Neutrophil (primary cell): ENCODE data around the gene ADGRV1.

Experiments used
- H3K27ac ChIP-seq: fragments of 200-600 bp; sonication (generic); 2 replicates; pipeline ENCODE4 v1.5.1; 2016; ENCODE audit warnings: mild to moderate bottlenecking, moderate library complexity
- H3K27me3 ChIP-seq: fragments of 200-600 bp; sonication (generic); 2 replicates; pipeline ENCODE4 v1.6.0; 2016; ENCODE audit warnings: mild to moderate bottlenecking
- H3K36me3 ChIP-seq: fragments of 200-600 bp; sonication (generic); 2 replicates; pipeline ENCODE4 v1.5.1; 2017
- H3K4me1 ChIP-seq, 2 experiments: fragments of 200-600 bp in 1 of 2; sonication (generic) in 1 of 2; 1 replicate in 1 of 2; 2 replicates in 1 of 2; pipeline versions ENCODE4 v1.5.1 to v1.6.1; 2013 to 2016; ENCODE audit warnings: low read depth in 1 of 2, low read length in 1 of 2, mild to moderate bottlenecking in 1 of 2, moderate library complexity in 1 of 2; ENCODE audit not compliant: control insufficient read depth in 1 of 2, insufficient read depth in 1 of 2
- H3K4me3 ChIP-seq, 2 experiments: fragments of 200-600 bp in 1 of 2; sonication (generic) in 1 of 2; 1 replicate in 1 of 2; 2 replicates in 1 of 2; pipeline ENCODE4 v1.5.1; 2013 to 2016; ENCODE audit warnings: low read depth in 1 of 2, low read length in 1 of 2, mild to moderate bottlenecking in 1 of 2, moderate library complexity in 1 of 2
- H3K9me3 ChIP-seq: fragments of 200-600 bp; sonication (generic); 2 replicates; pipeline ENCODE4 v1.5.1; 2016
- CTCF ChIP-seq: fragments of 200-600 bp; sonication (generic); IDR thresholded peaks from 2 replicates; pipeline ENCODE4 v1.5.1; 2016; ENCODE audit warnings: antibody characterized with exemption

The ADGRV1 gene

GRCh38 chr5:90802474-90803317, 244.1 kb downstream of the ADGRV1 start:
- Histone ChIP-seq H3K27me3 (no peaks in the 10 kb centered on the region), H3K4me3 (no peak overlapping the region), H3K27ac (no peak overlapping the region), H3K36me3 (no peaks in the 10 kb centered on the region), H3K4me1 (no peaks in the 10 kb centered on the region), H3K9me3 (no peaks in the 10 kb centered on the region)
- no peak for TF ChIP-seq CTCF

- TF ChIP-seq CTCF = no peak
- Histone ChIP-seq H3K4me1 (no peaks in the 10 kb centered on the region), H3K9me3 (no peaks in the 10 kb centered on the region), H3K27me3 (no peaks in the 10 kb centered on the region), H3K4me3 (no peak overlapping the region), H3K27ac (no peak overlapping the region), H3K36me3 (no peaks in the 10 kb centered on the region)
Observed at GRCh38 chr5:90803381-90803780, 244.8 kb downstream of the ADGRV1 start.

GRCh38 chr5:90803876-90804275, 245.3 kb downstream of the ADGRV1 start:
- Histone ChIP-seq H3K27me3 (no peaks in the 10 kb centered on the region), H3K9me3 (no peaks in the 10 kb centered on the region), H3K4me3 (no peak overlapping the region), H3K27ac (no peak overlapping the region), H3K36me3 (no peaks in the 10 kb centered on the region), H3K4me1 (no peaks in the 10 kb centered on the region)
- no peak for TF ChIP-seq CTCF

GRCh38 chr5:90807496-90807895, 248.9 kb downstream of the ADGRV1 start:
- no peaks in the 10 kb centered on the region for H3K27me3 ChIP-seq
- no peaks in the 10 kb centered on the region for H3K9me3 ChIP-seq
- H3K36me3 ChIP-seq = no peaks in the 10 kb centered on the region
- TF ChIP-seq CTCF = no peak
- no peaks in the 10 kb centered on the region for H3K4me1 ChIP-seq
- H3K4me3 ChIP-seq = no peak overlapping the region
- H3K27ac ChIP-seq = no peak overlapping the region

GRCh38 chr5:90809311-90810056, 250.9 kb downstream of the ADGRV1 start:
- no peak for TF ChIP-seq CTCF
- Histone ChIP-seq H3K27me3 (no peaks in the 10 kb centered on the region), H3K9me3 (no peaks in the 10 kb centered on the region), H3K4me1 (no peaks in the 10 kb centered on the region), H3K36me3 (no peaks in the 10 kb centered on the region), H3K4me3 (no peak overlapping the region), H3K27ac (no peak overlapping the region)
